Type B pancreatic cell (in vitro differentiated cells): ENCODE measurements around the gene TMEM198. TPM values are rescaled to one million over a fixed set of nuclear protein-coding genes. Genes with fewer than 3 reads are reported as not detected.
A peak's percentile ranks its signal among the peaks of the same experiment; 100 is the strongest.

Experiments
- DNase-seq: peaks from one replicate; pipeline ENCODE4 v3.0.0; 2021; ENCODE audit warnings: mixed read lengths; ENCODE audit not compliant: unreplicated experiment; ENCODE audit errors: extremely low spot score
- H3K27ac Mint-ChIP-seq: 2 replicates; pipeline ENCODE4 v1.8.0; 2021; ENCODE audit warnings: mild to moderate bottlenecking, mixed read lengths
- H3K27me3 Mint-ChIP-seq: 2 replicates; pipeline ENCODE4 v1.8.0; 2021; ENCODE audit warnings: mixed read lengths
- H3K36me3 Mint-ChIP-seq: 2 replicates; pipeline ENCODE4 v1.8.0; 2021; ENCODE audit warnings: mixed read lengths
- H3K4me1 Mint-ChIP-seq: one replicate; pipeline ENCODE4 v1.8.0; 2021; ENCODE audit warnings: mixed read lengths; ENCODE audit not compliant: unreplicated experiment
- H3K4me3 Mint-ChIP-seq: 2 replicates; pipeline ENCODE4 v1.8.0; 2021; ENCODE audit warnings: mild to moderate bottlenecking, mixed read lengths
- H3K9me3 Mint-ChIP-seq: 2 replicates; pipeline ENCODE4 v1.8.0; 2021; ENCODE audit warnings: mixed read lengths
- total RNA-seq: library from RNA; stranded (reverse); gene quantifications from 2 replicates; pipeline ENCODE4 v1.2.1, GENCODE V29; 2021; ENCODE audit warnings: low replicate concordance
- TF ChIP-seq, protein P1 (sequence below): fragments of 200-600 bp; sonication (generic); conservative IDR thresholded peaks from 2 replicates; pipeline ENCODE4 v1.5.0; 2021; ENCODE audit warnings: antibody characterized with exemption, mild to moderate bottlenecking

Gene TMEM198
- total RNA-seq, 1 donor from 2014 or later: 7.8 TPM

- Mint-ChIP-seq H3K27me3 (no peaks in the 10 kb centered on the region), H3K4me1 (peaks cover 13% of the 10 kb centered on the region), H3K36me3 (peaks cover 20% of the 10 kb centered on the region), H3K4me3 (no peak overlapping the region), H3K27ac (no peak overlapping the region), H3K9me3 (no peaks in the 10 kb centered on the region)
- no peak for DNase-seq
- TF ChIP-seq, protein P1, sequence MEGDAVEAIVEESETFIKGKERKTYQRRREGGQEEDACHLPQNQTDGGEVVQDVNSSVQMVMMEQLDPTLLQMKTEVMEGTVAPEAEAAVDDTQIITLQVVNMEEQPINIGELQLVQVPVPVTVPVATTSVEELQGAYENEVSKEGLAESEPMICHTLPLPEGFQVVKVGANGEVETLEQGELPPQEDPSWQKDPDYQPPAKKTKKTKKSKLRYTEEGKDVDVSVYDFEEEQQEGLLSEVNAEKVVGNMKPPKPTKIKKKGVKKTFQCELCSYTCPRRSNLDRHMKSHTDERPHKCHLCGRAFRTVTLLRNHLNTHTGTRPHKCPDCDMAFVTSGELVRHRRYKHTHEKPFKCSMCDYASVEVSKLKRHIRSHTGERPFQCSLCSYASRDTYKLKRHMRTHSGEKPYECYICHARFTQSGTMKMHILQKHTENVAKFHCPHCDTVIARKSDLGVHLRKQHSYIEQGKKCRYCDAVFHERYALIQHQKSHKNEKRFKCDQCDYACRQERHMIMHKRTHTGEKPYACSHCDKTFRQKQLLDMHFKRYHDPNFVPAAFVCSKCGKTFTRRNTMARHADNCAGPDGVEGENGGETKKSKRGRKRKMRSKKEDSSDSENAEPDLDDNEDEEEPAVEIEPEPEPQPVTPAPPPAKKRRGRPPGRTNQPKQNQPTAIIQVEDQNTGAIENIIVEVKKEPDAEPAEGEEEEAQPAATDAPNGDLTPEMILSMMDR: no peak
Observed at GRCh38 chr2:219566640-219567039, 22.8 kb downstream of the TMEM198 start.

DNA sequence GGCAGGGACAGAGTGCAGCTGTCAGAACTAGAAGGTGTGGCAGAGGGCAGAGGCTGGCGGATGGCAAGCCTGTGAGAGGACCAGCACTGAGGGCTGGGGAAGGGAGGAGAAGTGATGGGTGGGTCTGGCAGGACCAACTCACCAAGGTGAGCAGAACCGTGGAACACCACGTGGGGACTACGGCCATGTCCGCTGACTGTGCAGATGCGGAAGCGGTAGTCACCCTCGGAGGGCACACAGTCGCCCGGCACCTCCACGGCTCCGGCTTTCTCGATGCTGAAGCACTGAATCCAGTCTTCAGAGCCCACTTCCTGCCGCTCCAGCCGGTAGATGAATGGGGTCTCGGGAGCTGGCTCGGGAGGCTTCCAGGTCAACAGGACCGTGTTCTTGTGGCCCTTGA lies 23.3 kb downstream of the TMEM198 start:
- no peak overlapping the region for H3K4me3 Mint-ChIP-seq

GRCh38 chr2:219567791-219568361 lies 24.0 kb downstream of the TMEM198 start:
- H3K36me3 Mint-ChIP-seq: peaks cover 20% of the 10 kb centered on the region
- TF ChIP-seq, protein P1: no peak
- H3K9me3 Mint-ChIP-seq: no peaks in the 10 kb centered on the region
- H3K4me3 Mint-ChIP-seq: no peak overlapping the region
- DNase-seq: no peak
- H3K27ac Mint-ChIP-seq: no peak overlapping the region
- no peaks in the 10 kb centered on the region for H3K27me3 Mint-ChIP-seq
- peaks cover 17% of the 10 kb centered on the region for H3K4me1 Mint-ChIP-seq

More for the DNA sequence above, 23.3 kb downstream of the TMEM198 start:
- no peak overlapping the region for H3K27ac Mint-ChIP-seq
- DNase-seq: no peak
- peaks cover 20% of the 10 kb centered on the region for H3K36me3 Mint-ChIP-seq
- no peaks in the 10 kb centered on the region for H3K9me3 Mint-ChIP-seq
- H3K4me1 Mint-ChIP-seq: peaks cover 16% of the 10 kb centered on the region
- H3K27me3 Mint-ChIP-seq: no peaks in the 10 kb centered on the region
- TF ChIP-seq, protein P1: no peak

- Mint-ChIP-seq H3K4me1 (peaks cover 17% of the 10 kb centered on the region), H3K27ac (peak overlapping the region; percentile 57), H3K36me3 (peaks cover 20% of the 10 kb centered on the region), H3K4me3 (peak overlapping the region; percentile 79), H3K9me3 (no peaks in the 10 kb centered on the region), H3K27me3 (no peaks in the 10 kb centered on the region)
- TF ChIP-seq, protein P1: no peak
- DNase-seq: no peak
Observed at GRCh38 chr2:219569041-219569440, 25.2 kb downstream of the TMEM198 start.

- Mint-ChIP-seq H3K36me3 (peaks cover 14% of the 10 kb centered on the region), H3K4me1 (peaks cover 17% of the 10 kb centered on the region), H3K27me3 (no peaks in the 10 kb centered on the region)
Observed at GRCh38 chr2:219569635-219570034, 25.8 kb downstream of the TMEM198 start.

More at GRCh38 chr2:219569635-219570034, 25.8 kb downstream of the TMEM198 start:
- H3K4me3 Mint-ChIP-seq: peak overlapping the region; percentile 79
- no peaks in the 10 kb centered on the region for H3K9me3 Mint-ChIP-seq
- TF ChIP-seq, protein P1: no peak
- H3K27ac Mint-ChIP-seq: peak overlapping the region; percentile 57
- no peak for DNase-seq
